ENCODE data around the gene ZNF497.
"Not testable (repeated sequence)": the region's sequence is repeated elsewhere in the genome, so short reads cannot be mapped to it uniquely, and the experiment has no call there.

Gene ZNF497

DNA sequence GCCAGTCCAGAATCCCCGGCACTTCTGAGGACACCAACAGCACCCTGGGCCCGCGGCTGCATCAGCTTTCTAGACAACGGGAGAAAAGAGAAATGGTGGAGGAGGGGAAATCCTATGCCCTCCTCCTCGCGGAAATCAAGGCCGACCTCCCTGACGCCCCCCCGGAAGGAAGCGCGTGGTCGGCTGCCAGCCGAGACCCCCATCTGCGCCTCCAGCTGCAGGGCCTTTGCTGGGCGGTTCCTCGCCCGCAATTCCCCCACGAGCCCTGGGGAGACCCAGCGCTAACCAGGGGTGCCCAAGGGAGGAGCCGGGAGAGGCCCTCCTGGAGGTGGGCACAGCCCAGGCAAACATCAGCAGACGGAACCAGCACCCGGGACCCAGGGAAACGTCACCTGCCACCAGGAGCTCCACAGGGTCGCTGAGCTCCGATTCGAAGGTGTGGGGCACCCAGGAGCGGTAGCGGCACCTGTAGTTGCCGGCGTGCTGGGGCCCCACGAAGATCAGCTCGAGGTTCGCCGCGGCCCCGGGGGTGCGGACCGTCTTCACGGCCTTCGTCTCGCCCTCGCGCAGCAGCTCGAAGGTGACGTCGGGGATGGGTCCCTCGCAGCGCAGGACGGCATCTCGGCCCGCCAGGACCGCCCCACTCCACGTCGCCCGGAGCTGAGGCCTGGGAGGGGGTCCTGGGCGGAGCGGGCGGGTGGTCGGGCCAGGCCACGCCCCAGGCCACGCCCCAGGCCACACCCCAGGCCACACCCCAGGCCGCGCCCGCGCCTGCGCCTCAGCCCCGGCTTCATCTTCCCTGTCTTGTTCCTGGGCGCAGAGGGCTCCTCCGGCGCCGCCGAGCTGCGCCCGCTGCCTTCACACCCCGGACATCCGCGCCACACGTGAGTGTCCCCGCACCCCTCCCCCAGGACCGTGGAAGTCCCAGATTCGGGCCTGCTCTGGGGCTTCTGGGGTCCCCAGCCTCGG, 15.3 kb downstream of the ZNF497 start:
- peak; percentile 15 for DNase-seq

DNA sequence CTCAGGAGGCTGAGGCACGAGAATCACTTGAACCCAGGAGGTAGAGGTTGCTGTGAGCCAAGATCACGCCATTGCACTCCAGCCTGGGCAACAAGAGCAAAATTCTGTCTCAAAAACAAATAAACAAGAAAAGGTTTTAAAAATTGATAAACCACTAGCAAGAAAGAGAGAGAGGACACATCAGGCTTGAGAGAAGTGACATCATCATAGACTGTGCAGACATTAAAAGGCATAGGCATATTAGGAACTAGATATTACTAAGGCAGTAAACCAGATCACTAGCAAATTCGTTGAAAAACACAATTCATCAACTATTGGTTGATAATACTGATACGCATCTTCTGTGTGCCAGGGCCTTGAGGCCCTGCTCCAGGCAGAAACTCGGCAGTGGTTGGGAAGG, 17.0 kb downstream of the ZNF497 start:
- DNase-seq: no peak

DNA sequence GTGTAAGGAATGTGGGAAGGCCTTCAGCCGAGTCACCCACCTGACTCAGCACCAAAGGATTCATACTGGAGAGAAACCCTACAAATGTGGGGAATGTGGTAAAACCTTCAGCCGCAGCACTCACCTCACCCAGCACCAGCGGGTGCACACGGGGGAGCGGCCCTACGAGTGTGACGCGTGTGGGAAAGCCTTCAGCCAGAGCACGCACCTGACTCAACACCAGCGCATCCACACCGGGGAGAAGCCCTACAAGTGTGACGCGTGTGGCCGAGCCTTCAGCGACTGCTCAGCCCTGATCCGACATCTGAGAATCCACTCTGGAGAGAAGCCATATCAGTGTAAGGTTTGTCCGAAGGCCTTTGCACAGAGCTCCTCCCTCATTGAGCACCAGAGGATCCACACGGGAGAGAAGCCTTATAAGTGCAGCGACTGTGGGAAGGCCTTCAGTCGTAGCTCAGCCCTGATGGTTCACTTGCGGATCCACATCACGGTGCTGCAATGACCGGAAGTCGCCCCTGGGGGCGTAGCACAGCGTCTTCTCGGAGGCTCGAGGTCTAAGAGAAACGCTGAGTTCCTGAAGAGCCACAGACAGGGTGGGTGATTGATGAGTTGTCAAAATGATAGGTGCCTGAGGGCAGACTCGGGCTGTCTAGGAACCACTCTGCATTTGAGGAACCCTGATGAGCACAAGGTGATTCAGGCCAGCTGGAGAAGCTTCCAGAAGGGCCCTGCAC, 23.6 kb downstream of the ZNF497 start:
- DNase-seq: no peak

DNA sequence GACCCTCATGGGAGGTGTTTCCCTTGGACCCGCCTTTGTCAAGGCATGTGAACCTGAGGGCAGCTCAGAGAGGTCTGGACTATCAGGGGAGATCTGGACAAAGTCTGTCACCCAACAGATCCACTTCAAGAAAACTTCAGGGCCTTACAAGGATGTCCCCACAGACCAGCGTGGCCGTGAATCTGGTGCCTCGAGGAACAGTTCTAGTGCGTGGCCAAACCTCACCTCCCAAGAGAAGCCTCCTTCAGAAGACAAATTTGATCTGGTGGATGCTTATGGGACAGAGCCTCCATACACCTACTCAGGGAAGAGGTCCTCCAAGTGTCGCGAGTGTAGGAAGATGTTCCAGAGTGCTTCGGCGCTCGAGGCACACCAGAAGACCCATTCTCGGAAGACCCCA, 24.2 kb downstream of the ZNF497 start:
- DNase-seq: no peak

DNA sequence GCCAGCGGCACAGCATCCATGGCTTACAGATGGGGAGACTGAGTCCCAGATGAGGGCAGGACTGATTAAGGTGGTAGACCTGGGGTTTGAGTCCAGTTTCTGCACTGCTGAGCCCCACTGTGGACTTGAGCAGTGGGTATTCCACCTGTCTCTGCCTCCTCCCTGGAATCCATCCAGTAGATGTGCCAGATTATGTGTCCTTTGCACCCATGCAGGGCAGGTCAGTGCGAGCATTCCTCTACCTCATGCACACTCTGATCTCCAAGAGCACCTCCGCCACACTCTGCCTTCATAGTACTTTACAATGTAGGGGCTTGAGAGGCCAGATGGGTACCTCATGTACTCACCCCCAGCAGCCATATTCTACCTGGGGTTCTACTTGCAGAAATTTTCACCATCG, 25.7 kb downstream of the ZNF497 start:
- no peak for DNase-seq

DNA sequence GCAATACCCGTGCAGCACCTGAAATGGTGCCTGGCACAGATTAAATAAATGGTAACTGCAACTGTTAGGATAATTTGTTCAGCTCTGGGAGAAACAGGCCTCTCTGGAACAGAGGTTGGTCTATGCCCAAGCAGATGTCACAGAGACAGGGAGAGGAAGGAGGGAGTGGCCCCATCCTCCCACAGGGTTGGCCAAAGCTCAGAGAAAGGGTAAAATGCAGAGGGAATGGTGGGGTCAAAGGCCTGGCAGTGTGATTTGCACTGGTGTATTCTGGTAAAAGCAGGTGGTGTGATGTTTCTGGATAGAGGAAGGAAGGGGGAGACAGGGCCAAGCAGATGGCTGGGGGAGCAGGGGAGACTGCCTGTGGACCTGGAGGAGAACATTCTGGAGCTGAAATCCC, 26.3 kb downstream of the ZNF497 start:
- DNase-seq: no peak

DNA sequence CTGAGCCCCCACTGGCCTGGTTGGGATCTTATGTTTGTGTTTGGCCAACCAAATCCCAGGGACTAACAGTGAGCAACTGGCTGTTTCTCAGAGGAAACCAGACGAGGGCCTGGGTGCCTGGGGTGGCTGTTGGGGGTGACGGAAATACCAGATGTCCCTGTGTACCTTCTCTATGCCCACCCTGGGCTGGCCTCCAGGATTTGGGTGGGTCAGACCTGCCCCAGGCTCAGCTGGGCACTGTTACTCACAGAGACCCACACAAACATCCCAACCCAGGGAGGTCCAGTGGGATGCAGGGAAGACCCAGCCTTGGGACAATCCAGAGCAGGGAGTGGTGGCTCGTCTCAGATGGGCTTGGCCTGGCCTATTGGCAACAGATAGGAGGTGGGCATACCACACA, 26.9 kb downstream of the ZNF497 start:
- no peak for DNase-seq

DNA sequence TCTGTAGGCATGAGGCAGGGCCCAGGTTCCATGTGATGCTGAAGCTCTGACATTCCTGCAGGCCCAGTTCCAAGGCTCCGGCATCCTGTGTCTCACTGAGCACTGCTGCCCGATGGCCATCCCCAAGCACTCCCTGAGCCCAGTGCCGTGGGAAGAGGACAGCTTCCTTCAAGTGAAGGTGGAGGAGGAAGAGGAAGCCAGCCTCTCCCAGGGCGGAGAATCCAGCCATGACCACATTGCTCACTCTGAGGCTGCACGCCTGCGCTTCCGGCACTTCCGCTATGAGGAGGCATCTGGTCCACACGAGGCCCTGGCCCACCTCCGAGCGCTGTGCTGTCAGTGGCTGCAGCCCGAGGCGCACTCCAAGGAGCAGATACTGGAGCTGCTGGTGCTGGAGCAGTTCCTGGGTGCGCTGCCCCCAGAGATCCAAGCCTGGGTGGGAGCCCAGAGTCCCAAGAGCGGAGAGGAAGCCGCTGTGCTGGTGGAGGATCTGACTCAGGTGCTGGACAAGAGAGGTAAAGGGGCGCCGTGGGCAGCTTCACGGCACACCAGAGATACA, 27.8 kb downstream of the ZNF497 start:
- DNase-seq: no peak

DNA sequence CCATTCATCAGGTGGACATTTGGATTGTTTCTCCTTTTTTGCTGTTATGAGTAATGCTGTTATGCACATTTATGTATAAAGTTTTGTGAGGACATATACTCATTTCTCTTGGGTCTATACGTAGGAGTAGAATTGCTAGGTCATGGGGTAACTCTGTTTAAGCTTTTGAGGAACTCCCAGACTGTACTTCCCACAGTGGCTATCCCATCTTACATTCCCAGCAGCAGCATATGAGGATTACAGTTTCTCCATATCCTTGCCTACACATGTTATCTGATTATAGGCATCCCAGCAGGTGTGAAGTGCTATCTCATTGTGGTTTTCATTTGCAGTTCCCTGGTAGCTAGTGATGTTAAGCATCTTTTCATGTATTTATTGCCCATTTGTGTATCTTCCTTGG, 29.9 kb downstream of the ZNF497 start:
- no peak for DNase-seq

DNA sequence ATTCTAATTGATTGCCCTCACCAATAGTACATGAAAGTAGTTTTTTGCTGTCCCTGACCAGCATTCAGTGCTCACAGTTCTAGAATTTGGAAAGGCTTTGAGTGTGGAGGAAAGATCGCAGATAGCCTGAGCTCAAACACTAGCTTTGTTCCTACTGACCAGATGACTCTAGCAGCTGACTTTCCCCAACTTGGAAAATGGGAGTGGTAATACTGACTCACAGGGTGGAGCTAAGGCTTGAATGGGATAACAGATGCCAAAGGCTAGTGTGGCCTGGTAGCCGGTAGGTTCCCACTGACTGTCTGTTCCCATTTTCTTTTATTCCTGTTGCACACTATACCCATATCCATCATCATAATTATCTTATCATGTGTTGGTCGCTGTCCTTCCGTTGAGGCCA, 32.1 kb downstream of the ZNF497 start:
- no peak for DNase-seq

DNA sequence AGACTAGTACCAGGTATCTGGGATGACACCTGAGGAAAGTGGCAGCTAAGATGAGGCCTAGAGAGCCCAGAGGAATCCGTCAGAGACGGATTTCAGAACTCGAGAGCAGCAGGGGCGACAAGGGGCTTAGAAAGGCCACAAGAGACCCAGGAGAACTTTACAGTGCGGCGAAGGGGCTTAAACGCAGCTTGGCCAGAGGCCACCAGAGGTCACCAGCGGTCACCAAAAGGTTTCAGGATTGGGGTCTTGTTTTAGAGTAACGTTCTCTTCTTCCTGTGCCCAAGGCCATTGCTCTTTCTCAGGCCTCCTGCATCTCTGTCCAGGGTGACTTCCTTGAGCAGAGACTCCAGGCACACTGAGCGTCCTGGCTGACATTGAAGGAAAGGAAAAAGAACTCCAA, 33.6 kb downstream of the ZNF497 start:
- peak; percentile 8 for DNase-seq

DNA sequence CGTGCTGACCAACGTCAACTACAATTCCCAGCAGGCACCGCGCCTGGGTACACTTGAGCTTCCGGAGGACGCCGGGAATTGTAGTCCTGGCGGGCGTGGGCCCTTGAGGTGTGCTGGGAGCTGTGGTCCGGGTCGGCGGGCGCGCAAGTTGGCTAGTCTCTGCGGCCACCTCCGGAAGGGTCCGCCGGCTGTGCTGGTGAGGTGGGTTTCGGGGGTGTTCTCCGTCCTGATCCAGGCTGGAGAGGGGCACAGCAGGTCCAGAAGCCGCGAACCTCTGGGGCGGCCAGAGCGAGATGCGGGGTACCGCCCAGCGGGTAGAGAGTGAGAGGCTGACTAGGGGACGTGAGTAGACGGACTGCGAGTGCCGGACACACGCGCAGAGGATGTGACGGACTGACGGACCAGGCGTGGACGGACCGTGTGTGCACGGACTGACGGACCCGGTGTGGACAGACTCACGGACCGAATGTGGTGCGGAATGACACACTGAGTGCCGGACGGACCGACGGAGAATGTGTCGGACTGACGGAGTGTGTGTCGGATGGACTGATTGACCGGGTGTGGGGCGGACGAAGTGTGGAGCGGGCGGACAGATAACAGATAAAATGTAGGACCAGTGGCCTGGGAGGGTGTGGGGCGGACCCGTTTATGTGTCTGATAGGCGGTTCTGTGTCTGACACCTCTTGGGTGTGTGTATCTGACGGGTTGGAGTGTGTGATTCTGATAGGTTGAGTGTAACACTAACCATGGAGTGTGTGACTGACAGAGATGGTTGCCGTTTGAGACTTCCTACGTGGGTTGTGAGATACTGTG, 35.4 kb downstream of the ZNF497 start, which contains the start of gene ZSCAN22:
TSS of gene ZSCAN22 (plus strand) at position 81 of the 813 bp plus-strand sequence. CDS start 7,809 bp downstream, outside the sequence.
- DNase-seq: peak; percentile 79

DNA sequence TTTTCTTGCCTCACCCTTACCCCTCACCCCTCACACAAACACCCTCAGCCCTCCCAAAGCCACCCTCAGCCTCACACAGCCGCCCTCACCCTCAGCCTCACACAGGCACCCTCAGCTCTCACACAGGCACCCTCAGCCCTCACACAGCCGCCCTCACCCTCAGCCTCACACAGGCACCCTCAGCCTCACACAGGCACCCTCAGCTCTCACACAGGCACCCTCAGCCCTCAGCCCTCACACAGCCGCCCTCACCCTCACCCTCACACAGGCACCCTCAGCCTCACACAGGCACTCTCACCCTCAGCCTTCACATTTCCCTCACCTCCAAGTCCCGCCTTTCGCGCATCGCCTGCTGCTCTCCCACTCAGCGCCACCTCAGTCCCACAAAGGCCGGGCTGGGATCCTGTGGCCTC, 36.0 kb downstream of the ZNF497 start:
- no peak for DNase-seq

DNA sequence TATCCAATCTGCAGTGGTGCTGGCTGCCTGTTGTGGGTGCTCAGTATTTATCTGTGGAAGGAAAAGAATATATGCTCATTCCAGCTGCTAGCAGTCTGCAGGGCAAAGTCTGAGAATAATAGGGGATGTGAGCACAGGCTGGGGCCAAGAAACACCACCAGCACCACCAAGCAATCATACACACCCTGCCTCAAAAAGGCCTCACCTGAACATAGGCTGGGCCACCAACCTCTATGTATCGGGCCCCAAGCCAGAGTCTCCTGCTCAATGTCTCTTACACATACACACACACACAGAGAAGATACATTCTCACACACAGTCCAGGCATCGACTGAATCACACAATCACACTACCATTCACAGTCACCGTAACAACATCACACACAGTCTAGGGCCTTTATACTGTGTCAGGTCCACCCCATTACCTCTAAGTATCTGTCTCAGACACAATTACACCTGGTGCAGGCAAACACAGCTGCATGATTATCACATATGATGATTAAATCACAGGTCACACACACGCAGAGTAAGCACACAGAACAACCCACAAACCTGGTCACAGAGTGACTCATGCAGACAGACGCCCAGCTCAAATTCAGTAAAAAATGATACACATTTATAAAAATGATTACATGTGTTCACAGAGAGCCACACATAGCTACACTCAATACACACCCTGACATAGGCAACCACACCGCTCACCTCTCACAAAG, 37.1 kb downstream of the ZNF497 start:
- DNase-seq: no peak

DNA sequence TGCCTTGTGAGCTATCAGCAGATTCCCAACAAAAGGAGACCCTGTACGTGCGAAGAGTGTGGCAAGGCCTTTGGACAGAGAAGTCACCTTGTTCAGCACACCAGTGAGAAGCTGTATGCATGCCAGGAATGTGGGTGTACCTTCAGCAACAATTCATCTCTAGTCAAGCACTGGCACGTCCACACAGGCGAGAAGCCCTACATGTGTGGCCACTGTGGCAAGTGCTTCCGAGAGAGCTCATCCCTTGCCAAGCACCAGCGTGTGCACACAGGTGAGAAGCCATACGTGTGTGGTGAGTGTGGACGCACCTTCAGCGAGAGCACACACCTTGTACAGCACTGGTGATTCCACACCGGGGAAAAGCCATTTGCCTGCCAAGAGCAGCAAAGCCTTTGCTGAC, 43.3 kb downstream of the ZNF497 start:
- DNase-seq: no peak

DNA sequence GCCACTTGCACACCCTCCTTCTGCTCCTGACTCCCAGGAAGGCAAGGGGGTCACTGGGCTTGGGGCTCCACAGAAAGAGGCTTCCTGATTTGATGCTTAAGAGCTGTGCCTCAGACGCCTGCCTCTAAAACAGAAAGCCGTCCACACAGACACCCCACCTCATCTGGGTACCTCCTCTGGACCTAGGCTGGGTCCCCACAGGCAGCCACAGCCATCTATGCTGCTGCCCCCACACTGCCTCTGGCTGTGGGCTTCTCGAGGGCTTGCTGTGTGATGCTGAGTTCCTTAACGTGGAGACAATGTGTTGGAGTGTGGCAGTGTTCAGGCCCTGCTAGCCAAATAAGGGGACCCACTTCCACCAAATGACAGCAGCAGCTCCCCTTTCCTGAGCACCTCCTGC, 44.3 kb downstream of the ZNF497 start:
- no peak for DNase-seq

DNA sequence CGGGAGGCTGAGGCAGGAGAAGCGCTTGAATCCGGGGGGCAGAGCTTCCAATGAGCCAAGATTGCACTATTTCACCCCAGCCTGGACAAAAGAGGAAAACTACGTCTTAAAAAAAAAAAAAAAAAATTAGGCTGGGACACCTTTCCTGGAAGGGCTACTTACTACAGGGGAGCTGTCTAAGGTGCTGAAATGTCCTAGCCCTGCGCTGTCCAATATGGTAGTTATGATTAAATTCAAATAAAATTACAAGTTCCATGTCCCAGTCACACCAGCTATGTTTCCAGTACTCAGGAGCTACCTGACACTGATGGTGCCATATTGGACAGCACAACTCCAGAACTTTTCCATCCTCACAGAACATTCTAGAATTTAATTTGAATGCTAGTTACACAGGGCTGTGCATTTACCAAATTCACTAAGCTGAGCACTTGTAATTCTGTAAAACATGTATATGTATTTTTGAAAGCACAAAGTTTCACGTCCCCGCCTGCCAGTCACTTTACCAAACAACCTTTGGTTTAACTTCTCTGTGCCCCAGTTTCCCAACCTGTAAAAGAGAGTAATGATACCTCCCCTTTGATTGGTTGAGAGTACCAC, 45.0 kb downstream of the ZNF497 start:
- no peak for DNase-seq

DNA sequence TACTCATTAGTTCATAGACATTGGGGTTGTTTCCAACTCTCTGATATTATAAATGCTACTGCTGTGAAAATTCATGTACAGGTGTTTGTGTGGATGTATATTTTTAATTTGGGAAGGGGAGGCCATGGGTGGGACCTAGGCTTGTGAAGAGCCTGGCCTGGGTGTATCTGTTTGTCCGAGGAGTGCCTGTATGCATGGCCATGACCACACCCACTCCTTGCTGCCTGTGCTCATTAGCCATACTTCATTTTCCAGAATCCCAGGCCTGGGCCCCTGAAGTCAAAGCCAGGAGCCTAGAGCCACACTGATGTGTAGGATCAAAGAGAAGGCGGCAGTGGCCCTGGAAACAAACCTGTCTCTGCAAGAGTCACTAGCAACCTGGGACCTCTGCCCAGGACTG, 47.0 kb downstream of the ZNF497 start:
- no peak for DNase-seq

DNA sequence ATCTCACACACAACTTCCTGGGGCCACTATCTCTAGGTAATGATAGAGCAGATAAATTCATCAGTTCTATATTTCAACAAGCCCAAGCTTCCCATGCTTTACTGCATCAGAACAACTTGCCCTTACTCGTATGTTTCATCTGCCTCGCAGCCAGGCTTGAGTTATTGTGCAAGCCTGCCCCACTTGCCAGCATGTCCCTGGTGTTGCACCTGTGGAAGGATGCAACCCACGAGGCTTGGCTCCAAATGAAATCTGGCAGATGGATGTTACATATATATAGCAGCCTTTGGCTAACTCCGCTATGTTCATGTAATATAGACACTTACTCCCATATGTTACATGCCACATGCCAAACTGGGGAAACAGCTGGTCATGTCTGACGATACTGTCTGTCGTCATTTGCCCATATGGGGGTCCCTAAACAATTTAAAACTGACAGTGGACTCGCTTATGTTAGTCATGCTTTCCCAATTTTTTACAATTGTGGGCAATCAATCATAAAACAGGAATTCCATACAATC, 51.1 kb downstream of the ZNF497 start:
- DNase-seq: no peak

DNA sequence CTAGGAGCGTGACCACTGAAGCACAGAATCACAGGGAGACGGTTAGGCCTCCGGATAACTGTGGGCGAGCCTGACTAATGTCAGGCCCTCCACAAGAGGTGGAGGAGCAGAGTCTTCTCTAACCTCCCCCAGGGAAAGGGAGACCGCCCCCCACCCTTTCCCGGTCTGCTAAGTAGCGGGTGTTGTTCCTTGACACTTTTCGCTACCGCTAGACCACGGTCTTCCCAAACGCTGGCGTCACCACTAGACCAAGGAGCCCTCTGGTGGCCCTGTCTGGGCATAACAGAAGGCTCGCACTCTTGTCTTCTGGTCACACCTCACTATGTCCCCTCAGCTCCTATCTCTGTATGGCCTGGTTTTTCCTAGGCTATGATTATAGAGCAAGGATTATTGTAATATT, 51.9 kb downstream of the ZNF497 start:
- DNase-seq: not testable (repeated sequence)

DNA sequence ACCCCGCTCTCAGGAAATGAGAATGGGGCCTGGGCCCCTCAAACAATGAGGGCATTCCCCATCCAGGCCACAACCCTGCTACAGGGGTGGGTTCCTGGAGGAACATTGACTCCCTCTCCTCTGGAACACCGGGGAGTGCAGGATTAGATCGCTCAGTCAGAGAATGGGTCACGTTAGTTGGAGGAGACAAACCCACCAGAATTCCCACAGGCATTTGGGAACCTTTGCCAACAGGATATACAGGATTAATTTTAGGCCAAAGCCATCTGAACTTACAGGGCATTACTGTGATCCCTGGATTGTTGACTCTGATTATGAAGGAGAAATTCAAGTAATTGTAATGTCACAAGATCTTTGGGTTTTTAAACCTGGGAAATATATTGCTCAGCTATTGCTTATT, 54.8 kb downstream of the ZNF497 start:
- no peak for DNase-seq

DNA sequence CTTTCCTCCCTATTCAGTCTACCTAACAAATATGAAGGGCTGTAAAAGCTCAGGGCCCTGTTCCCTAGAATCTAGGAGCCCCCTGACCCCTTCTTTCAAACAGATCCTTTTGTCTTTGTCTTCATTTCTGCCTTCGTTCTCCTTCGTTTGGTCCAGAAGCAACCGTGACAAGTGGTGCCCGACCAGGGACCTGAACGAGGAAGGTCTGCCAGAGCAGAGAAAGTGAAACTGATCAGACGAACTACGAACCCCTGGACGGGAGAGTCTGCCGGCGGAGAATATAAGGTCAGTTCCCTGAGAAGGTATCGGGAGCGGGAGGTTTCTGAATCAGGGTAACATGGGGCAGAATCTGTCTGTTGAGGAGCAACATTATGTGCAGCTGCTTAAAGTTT, 56.6 kb downstream of the ZNF497 start:
- no peak for DNase-seq

Data from NCI-H1105 (cell line).